HCT116 (cell line): ENCODE measurements around the gene SF3B6. TPM values are rescaled to one million over a fixed set of nuclear protein-coding genes. Genes with fewer than 3 reads are reported as not detected.

ENCODE experiments used
- ATAC-seq: fragments of 200-7000 bp; cut with Tn5 transposase; 2 replicates; pipeline ENCODE4 v1.9.1; 2020; ENCODE audit warnings: mild to moderate bottlenecking, moderate library complexity
- BruUV-seq: library from RNA; stranded (reverse); fragments of 400-500 nt; replicated peaks from 2 replicates; lab custom pipeline; 2021; lab: Mats Ljungman, UMichigan
- CTCF ChIA-PET: fragments of 300-600 bp; sonication (Branson Sonifier 250); formaldehyde crosslinking; loops from one replicate; lab custom pipeline; 2021; ENCODE audit warnings: antibody characterized with exemption; lab: Charles Lee
- POLR2A ChIA-PET: fragments of 300-600, 350-600 bp; sonication (Branson Sonifier 250); formaldehyde crosslinking; loops from one replicate; lab custom pipeline; 2021; ENCODE audit warnings: antibody characterized with exemption; lab: Charles Lee
- RAD21 ChIA-PET, 2 experiments: fragments of 300-600 bp; sonication (Branson Sonifier 250); formaldehyde crosslinking; loops; one replicate each; lab custom pipeline; 2023; ENCODE audit warnings: low total read pairs in 2 of 2; ENCODE audit not compliant: uncharacterized antibody in 2 of 2, unreplicated experiment in 2 of 2, low non-redundant PET in 1 of 2; lab: Charles Lee
- DNase-seq: peaks from one replicate; pipeline ENCODE4 v3.0.0-alpha.2; 2010; ENCODE audit warnings: low read depth, low spot score
- H2AFZ ChIP-seq: fragments of 200-600 bp; shearing (Covaris generic), sonication (generic); 2 replicates; pipeline ENCODE4 v1.6.1; 2017; ENCODE audit warnings: low read depth, mixed run types, mixed read lengths, antibody characterized with exemption, low read length; ENCODE audit not compliant: poor library complexity, severe bottlenecking
- H3K27ac ChIP-seq: 2 replicates; pipeline ENCODE4 v1.5.1; 2012; ENCODE audit warnings: low read depth, low read length
- H3K27me3 ChIP-seq: fragments of 200-600 bp; sonication (generic); 2 replicates; pipeline ENCODE4 v1.6.1; 2016; ENCODE audit warnings: mixed run types, low read length, mixed read lengths; ENCODE audit not compliant: insufficient read depth
- H3K36me3 ChIP-seq, 2 experiments: fragments of 200-500 bp in 1 of 2; fragments of 200-600 bp in 1 of 2; sonication (Bioruptor generic) in 1 of 2; sonication (generic) in 1 of 2; 2 replicates each; pipeline versions ENCODE4 v1.5.1 to v1.6.1; 2014 to 2016; ENCODE audit warnings: low read length in 2 of 2, inconsistent platforms in 1 of 2, mixed read lengths in 1 of 2, mixed run types in 1 of 2; ENCODE audit not compliant: insufficient read depth in 2 of 2, control insufficient read depth in 1 of 2
- H3K4me1 ChIP-seq, 2 experiments: fragments of 200-600 bp in 1 of 2; sonication (generic) in 1 of 2; 2 replicates each; pipeline versions ENCODE4 v1.5.1 to v1.6.1; 2012 to 2017; ENCODE audit warnings: low read length in 2 of 2, inconsistent platforms in 1 of 2, mild to moderate bottlenecking in 1 of 2, mixed read lengths in 1 of 2, mixed run types in 1 of 2, moderate library complexity in 1 of 2; ENCODE audit not compliant: insufficient read depth in 2 of 2, control insufficient read depth in 1 of 2
- H3K4me2 ChIP-seq: fragments of 200-600 bp; sonication (generic); 2 replicates; pipeline ENCODE4 v1.6.1; 2017; ENCODE audit warnings: mixed run types, low read length, mixed read lengths
- H3K4me3 ChIP-seq, 2 experiments: fragments of 200-600 bp in 1 of 2; sonication (generic) in 1 of 2; replicated peaks in 1 of 2; 2 replicates each; pipeline ENCODE4 v1.5.1; 2011 to 2016; ENCODE audit warnings: low read length in 2 of 2, control low read depth in 1 of 2, low read depth in 1 of 2, mild to moderate bottlenecking in 1 of 2, mixed read lengths in 1 of 2, mixed run types in 1 of 2
- H3K79me2 ChIP-seq: fragments of 200-600 bp; sonication (generic); 2 replicates; pipeline ENCODE4 v1.6.1; 2017; ENCODE audit warnings: mild to moderate bottlenecking, mixed run types, low read length, moderate library complexity, mixed read lengths; ENCODE audit not compliant: insufficient read depth
- H3K9ac ChIP-seq: fragments of 200-600 bp; sonication (generic); 2 replicates; pipeline ENCODE4 v1.6.1; 2016; ENCODE audit warnings: low read length, mixed read lengths
- H3K9me2 ChIP-seq: fragments of 200-600 bp; sonication (generic), shearing (Covaris generic); 2 replicates; pipeline ENCODE4 v1.6.1; 2017; ENCODE audit warnings: mixed run types, mild to moderate bottlenecking, moderate library complexity; ENCODE audit not compliant: insufficient read depth
- H3K9me3 ChIP-seq, 2 experiments: fragments of 200-500 bp in 1 of 2; fragments of 200-600 bp in 1 of 2; sonication (Bioruptor generic) in 1 of 2; sonication (generic) in 1 of 2; 2 replicates each; pipeline ENCODE4 v1.6.1; 2014 to 2017; ENCODE audit warnings: low read length in 2 of 2, mixed read lengths in 2 of 2, inconsistent platforms in 1 of 2, low read depth in 1 of 2, mild to moderate bottlenecking in 1 of 2, mixed run types in 1 of 2, moderate library complexity in 1 of 2; ENCODE audit not compliant: control insufficient read depth in 1 of 2, insufficient read depth in 1 of 2
- H4K20me1 ChIP-seq: fragments of 200-600 bp; sonication (generic), shearing (Covaris generic); 2 replicates; pipeline ENCODE4 v1.6.1; 2017; ENCODE audit warnings: mixed run types, mild to moderate bottlenecking, moderate library complexity; ENCODE audit not compliant: insufficient read depth
- JUND ChIP-seq: IDR thresholded peaks from 2 replicates; pipeline ENCODE4 v1.6.1; 2012
- MAX ChIP-seq: IDR thresholded peaks from 2 replicates; pipeline ENCODE4 v1.6.1; 2012
- POLR2A ChIP-seq: IDR thresholded peaks from 2 replicates; pipeline ENCODE4 v1.7.0; 2011; ENCODE audit warnings: borderline replicate concordance; ENCODE audit not compliant: insufficient read depth, insufficient read length; ENCODE audit errors: extremely low read depth
- POLR2AphosphoS5 ChIP-seq: IDR thresholded peaks from 2 replicates; pipeline ENCODE4 v1.6.1; 2011; ENCODE audit warnings: mild to moderate bottlenecking, low read depth, low read length, moderate library complexity
- RAD21 ChIP-seq: IDR thresholded peaks from 2 replicates; pipeline ENCODE4 v1.6.1; 2012; ENCODE audit warnings: low read depth, mild to moderate bottlenecking
- SP1 ChIP-seq: IDR thresholded peaks from 2 replicates; pipeline ENCODE4 v1.6.1; 2012; ENCODE audit warnings: low read depth
- YY1 ChIP-seq: IDR thresholded peaks from 2 replicates; pipeline ENCODE4 v1.6.1; 2011; ENCODE audit warnings: low read length, low read depth, moderate library complexity, mild to moderate bottlenecking; ENCODE audit not compliant: insufficient replicate concordance; ENCODE audit errors: extremely low read depth
- ZNF274 ChIP-seq: fragments of 200-500 bp; sonication (Bioruptor generic); IDR thresholded peaks from 2 replicates; pipeline ENCODE4 v1.6.1; 2014; ENCODE audit warnings: mild to moderate bottlenecking, low read depth, low read length, inconsistent platforms
- intact Hi-C: fragments of 100-400 bp; cut with micrococcal nuclease; formaldehyde crosslinking; loops from 2 replicates; pipeline ENCODE4 v1.10.0; 2022
- total RNA-seq: library from RNA; stranded (reverse); gene quantifications from one replicate; pipeline ENCODE4 v1.2.1, GENCODE V29; 2021; ENCODE audit not compliant: unreplicated experiment

SF3B6 gene
- total RNA-seq, 1 experiment from 2014 or later = 129 TPM

- no TSS peak for BruUV-seq
- no peak for ATAC-seq
- intact Hi-C loops = no loop called here
- no peak overlapping the region for H3K4me3 ChIP-seq
- H3K79me2 ChIP-seq = no peaks in the 10 kb centered on the region
- no peaks in the 10 kb centered on the region for H3K9me3 ChIP-seq
- H2AFZ ChIP-seq = no peak overlapping the region
- no peaks in the 10 kb centered on the region for H3K9me2 ChIP-seq
- H3K36me3 ChIP-seq = peaks cover 0 to 5% of the 10 kb centered on the region in 2 experiments; a peak in 1 of 4 replicates
- no peaks in the 10 kb centered on the region for H3K27me3 ChIP-seq
- H3K27ac ChIP-seq = no peak overlapping the region
- peaks cover 0 to 4% of the 10 kb centered on the region in 2 experiments; a peak in 1 of 4 replicates for H3K4me1 ChIP-seq
- ChIA-PET RAD21 (no interaction called here), CTCF (no interaction called here), POLR2A (interaction anchor here (0.7 kb wide), 1 partner anchor 25 kb away, joined by 3 read pairs; the partner anchor contains the start of gene WDCP)
- H4K20me1 ChIP-seq = no peaks in the 10 kb centered on the region
- H3K4me2 ChIP-seq = no peak overlapping the region
- no peak for DNase-seq
- TF ChIP-seq MAX (no peak), RAD21 (no peak), POLR2AphosphoS5 (no peak), ZNF274 (no peak), JUND (no peak), POLR2A (no peak), SP1 (no peak), YY1 (no peak)
- TF ChIP-seq, all 23 proteins: peak for 0
- no peak overlapping the region for H3K9ac ChIP-seq
Observed at GRCh38 chr2:24022324-24022974, 53.7 kb downstream of the SF3B6 start.
